GM19043 (cell line): Measurements from ENCODE around the gene VOPP1.

ENCODE experiments used
- ATAC-seq: cut with Tn5 transposase; IDR thresholded peaks from one replicate; pipeline ENCODE4 v1.9.1; 2021; ENCODE audit warnings: low read depth; ENCODE audit not compliant: unreplicated experiment

The VOPP1 gene

DNA sequence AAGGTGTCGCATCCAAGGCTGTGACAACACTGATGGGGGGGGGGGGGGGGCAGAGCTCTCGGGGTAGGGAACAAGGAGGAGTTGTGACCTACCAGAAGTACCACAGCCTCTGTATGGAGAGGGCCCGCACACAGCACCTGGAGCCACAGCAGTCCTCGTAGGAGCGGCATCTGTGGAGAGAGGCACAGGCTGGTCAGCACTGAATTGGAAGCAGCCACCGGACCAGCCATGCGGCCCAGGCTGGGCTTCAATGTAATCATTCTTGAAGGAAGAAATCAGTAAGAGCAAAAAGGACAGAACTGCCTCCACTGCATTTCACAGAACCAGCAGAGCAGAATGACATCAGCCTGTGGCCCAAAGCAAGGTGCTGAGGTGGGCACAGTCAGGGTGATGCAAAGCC is 74.8 kb downstream of the VOPP1 start:
- no peak for ATAC-seq

DNA sequence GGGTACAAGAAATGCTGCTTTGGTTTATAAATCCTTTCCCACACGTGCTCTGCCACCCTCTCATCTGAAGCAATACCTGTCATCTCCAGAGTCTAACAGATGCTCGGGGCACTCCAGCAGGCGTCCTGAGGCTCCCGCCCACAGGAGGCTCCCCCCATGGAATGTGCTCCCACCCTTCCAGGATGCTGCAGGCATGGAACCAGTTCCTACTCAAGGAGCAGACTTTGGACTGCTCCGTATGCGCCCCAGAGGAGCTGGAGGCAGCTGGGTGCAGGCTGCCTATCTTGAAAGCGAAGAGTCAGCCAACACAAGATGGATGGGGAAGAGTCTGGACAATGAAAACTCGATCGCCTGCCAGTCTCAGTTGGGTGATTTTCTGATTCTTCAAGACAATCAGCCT is 75.4 kb downstream of the VOPP1 start:
- ATAC-seq, result no peak

DNA sequence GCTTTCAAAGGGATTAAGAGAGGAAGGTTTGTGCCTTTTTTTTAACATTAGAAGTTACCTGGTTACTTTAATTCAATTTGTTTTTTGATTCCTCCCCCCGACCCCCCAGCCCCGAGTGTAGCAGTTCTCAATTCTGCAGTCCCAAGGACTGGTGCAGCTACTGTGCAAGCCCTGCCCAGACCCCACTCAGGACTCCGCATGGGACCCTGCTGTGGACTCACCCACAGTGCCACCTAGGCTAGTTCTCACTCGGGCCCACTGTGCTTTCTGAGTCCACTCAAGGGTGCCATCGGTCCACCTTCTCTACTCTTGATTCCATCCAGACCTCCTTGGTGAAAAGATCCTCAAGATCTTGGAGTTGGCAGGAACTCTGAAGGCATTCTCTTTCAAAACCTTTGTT is 77.4 kb downstream of the VOPP1 start:
- ATAC-seq, result no peak

DNA sequence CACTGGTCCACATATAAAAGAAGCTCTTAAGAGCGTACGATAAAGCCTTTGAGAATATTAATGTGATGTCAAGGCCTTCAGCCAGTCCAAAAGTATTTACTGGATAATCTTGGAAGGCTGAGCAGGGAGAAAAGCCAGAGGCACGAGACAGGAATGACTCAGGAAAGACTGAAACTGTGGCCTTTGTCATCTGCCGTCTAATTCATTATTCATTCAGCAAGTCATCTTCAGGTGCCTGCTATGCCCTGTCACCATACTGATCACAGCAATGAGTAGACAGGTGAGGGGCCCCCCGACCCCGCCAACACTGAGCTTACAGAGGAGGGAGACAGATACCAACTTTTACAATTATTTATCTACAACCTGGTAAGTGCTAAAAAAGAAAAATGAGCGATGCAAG is 78.9 kb downstream of the VOPP1 start:
- ATAC-seq, result no peak

DNA sequence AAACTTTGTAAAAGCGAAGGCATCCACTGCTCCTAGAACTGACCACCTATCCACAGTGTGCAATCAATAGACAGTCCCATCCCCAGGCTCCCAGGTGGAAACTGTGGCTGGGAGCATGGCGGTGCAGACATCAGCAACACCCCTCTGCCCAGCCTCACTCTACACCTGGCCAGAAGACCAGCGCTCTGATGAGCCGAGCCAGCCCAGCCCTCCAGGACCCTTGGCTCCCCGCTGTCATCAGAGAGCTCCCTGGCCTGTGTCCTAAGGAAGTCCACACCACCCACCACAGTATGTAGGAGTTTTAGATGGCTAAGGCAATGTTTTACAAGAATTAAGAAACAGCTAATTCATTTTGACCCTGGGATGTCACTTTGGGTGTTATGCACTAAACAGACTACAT is 81.0 kb downstream of the VOPP1 start:
- ATAC-seq, result no peak

DNA sequence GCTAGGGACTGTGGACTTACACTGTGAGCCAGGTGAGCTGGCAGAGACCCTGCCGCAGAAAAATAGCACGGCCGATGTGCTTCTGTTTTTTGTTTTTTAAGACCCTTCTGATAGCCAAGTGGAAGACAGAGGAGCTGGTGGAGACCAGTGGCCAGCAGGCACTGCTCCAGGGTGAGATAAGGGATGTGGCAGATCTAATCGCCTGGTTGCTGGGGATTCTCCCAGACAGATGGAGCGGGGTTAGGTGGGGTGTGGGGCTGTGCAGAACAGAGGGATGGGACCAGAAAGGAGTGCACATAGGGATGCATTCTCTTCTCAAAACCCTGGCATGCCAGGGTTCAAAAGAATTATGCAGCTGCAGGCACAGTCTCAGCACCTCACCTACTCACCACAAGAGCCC is 82.2 kb downstream of the VOPP1 start:
- no peak for ATAC-seq

DNA sequence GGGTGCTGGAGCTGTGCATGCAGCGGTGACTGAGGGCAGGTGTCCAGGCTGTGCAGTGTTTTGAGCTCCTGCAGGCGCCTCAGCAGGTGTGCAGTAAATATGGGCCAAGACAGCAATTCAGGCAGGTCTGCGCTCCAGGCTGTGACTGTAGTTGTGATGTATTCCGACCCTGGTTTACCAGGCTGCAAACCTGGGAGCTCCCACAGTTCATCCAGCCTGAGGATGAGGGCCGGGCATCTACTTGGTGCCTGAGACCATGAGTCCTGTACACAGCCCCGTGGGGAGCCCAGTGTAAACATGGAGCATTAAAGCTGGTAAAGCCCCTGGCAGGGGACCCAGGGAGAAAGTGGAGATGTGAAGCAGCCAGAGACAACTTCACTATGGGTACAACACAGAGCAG is 82.8 kb downstream of the VOPP1 start:
- no peak for ATAC-seq

DNA sequence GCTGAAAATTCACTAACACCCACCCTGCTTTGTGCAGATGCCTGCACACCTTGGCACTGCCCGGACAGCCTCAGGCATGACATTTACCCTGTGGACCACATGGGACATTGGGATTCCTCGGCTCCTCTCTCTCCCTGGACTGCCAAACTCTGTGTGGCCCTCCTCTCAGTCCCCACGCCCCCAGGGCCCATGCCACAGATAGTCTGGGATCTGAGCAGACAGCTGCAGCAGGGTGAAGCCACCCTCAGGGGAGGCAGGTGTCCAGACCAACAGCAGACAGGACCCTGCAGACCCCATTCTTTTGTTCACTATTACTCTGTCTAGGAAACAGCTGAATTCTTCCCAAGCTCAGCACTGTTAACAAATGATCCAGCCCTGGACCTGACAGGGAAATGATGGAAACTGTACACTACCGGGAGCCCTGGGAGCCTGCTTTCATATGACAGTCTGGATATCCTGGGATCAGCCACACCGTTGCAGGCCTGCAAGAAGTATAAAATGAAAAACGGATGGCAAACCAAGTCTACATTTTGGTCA is 83.4 kb downstream of the VOPP1 start:
- ATAC-seq, result no peak

DNA sequence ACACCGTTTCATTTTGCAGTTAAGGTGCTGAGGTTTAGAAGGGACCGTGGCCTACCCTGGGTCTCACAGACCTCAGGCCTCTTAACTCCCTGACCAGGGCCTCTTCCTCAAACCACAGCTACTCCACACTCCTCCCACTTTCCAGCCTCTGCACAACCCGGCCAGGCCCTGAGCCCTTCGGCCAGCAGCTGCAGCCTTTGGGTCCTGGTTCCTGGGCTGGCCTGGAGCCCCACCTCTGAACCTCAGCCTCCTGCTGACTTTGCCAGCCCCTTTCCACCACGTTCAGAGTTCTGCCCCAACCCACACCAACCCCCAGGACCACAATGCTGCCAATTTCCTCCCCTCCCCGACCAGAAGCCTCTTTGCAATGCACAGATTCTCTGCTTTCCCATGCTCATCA is 84.1 kb downstream of the VOPP1 start:
- ATAC-seq, result no peak

DNA sequence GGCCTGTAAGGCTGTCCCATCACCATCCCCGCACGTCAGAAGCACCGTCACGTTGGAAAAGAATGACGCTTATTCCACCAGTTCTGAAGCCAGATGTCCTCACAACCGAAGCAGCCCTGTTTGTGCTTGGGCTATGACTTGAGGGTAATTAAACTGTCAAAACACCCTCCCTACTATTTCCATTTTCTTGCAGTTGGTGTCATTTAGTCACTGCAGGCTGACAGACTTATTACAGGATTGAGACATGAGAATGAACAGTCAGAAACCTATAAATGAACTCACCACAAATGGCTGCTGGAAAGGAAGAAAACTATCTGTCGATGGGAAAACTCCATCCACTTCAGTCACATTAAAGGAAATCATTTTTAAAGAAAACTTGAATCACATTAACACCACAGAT is 85.3 kb downstream of the VOPP1 start:
- no peak for ATAC-seq

DNA sequence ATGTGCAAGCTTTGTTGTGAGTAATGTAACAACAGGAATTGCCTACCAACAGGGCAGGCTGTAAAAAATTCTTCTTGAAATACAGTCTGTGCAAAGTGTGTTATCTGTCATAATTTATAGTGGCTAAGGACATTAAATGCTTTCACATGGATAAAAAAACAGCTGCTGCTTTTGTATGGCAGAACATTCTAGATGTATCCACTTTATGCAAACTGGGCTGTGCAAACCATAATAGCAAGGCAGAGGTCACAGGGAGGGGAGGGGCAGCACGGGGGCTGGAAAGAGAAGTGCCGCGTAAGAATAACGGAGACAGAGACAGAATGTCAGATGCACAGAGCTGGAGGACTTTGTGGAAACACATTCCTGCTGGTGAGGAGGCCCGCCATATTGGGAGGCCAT is 86.1 kb downstream of the VOPP1 start:
- no peak for ATAC-seq

DNA sequence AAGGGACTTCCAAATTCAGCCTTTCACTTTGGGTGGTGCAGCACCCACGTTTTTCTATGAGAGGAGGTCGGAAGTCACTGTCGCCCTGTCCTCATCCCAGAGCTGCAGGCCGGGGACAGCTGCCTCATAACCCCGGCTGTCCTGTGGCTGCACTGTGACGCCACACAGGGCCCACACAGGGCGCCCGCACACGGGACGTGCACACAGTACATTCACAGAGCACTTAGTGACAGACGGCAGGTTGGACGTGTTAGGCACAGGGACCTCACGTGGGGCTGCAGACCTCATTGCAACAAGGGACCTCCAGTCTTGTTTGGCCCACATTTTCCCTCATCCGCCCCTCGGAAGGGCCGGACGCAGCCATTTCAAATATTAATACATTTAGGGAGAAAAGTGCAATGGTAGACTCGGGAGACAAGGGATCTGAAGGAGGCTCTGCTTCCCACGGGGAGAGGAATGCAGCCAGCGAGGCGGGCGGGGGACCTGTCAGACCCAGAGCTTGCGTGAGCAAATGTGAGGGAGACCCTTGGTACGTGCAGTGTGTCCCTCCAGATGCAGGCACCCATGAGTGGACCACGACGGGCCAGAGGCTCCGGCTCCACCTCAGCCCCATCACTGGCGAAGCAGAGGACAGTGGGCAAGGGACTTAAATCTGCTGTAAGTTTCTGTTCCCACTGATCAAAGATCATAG is 86.7 kb downstream of the VOPP1 start:
- ATAC-seq, result no peak

DNA sequence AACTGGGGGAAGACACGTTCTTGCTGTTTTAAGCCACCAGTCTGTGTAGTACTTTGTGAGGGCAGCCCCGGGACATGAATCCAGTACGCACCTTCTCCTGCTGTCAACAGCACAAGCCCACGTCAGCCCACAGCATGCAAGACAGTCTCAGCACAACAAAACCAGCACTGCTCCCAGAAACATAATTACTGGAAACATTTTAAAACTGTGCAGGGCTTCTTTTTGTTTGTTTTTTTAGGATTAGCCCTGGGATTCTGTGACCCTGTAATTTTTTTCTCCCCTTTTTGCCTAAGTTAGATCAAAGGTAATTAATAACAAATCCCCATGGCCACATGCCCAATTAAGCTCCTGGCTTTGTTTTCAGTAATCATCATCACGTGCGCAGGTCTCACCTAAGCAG is 87.5 kb downstream of the VOPP1 start:
- ATAC-seq, result no peak

DNA sequence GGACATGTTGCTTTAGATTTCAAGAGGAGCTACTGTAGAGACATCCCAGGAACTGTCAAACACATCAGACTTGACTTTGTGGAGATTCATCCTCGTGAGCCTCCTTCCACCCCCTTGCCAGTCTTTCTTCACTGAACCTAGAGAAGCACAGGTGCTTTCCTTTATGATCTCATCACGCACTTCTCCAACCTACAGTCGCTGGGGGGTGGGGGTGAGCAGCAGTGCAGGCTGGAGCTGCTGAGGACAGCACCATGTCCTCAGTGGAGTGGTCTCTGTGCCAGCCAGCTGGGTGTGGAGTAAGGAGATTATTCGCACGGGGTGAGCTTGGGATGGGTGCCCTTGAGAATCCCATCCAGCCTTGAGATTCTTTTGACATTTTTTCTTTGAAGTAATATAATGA is 88.1 kb downstream of the VOPP1 start:
- ATAC-seq, result no peak

DNA sequence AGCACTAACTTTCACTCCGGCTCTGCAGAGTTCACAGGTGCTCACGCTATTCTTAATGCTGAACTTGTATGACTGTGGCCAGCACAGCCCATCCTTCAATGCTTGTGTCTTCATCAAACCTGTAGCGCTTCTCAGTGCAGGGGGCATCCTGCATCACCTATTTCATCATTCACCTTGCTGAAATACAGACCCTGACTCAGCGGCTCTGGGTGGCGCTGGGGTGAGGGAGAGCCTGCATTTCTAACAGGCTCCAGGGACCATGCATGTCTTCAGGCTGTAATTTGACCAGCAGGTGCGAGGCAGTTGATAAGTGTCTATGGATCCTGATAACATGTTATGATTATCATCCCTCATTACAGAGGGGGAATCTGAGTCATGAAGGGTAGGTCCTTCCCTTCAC is 89.3 kb downstream of the VOPP1 start:
- ATAC-seq, result no peak

DNA sequence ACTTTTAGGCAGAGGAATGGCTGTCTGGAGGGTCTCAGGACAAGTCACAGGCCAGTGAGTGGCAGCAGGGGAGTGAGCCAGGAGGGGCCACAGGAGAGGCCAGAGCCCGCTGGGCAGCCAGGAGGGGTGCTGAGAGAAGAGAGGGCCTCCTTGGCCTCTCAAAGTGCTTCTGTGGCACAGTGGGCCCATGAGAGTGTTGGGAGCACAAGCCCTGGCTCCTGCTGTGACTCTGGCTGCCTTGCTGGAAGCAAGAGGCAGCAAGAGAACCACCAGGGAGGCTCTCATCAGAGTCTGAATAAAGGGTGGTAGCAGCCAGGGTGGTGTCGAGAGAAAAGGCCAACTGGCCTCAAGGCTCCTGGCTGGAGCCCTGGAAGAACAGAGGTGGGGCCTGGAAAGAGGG is 91.1 kb downstream of the VOPP1 start:
- no peak for ATAC-seq

DNA sequence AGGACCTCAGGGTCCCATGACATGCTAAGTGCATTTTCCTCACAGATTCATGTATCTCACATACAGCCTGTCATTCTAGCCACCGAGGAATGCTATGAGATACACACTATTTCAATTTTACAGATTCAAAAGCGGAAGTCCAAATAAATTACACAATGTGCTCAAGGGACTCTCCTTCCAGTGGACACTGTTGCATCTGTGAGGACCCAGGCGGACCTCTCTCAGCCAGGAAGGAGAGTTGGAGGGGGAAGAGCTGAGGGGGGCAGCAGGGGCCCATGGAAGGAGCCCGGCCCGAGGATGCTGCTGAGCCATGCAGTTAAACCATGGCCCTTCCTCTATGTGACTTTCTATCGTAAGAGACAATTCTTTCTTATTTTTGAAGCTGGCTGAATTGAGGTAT is 93.6 kb downstream of the VOPP1 start:
- no peak for ATAC-seq

DNA sequence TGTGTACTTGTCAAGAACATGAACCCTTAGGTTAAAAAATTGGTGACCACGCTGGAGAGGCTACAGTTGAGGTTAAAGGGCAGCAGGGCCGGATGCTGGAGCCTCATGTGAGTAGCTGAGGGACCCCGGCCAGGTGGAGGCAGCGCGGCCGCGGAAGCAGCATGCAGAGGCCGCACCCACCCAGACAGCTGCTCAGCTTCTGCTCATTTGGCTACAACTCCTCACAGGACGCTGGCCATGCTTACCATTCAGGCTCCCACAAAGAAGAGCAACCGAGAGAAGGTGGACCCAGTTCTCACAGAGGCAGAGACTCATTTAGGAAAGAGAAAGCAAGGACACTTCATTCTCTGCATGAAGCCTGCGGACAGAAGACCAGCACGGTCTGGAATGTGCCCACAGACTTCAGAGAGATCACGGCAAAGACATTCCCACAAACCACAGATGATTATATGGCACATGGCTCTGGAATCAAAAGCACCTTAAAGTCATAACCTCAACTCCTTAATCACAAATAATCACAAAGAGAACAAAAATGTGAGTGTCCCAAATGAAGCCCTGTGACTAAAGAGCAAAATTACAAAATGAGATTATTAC is 94.4 kb downstream of the VOPP1 start:
- no peak for ATAC-seq

DNA sequence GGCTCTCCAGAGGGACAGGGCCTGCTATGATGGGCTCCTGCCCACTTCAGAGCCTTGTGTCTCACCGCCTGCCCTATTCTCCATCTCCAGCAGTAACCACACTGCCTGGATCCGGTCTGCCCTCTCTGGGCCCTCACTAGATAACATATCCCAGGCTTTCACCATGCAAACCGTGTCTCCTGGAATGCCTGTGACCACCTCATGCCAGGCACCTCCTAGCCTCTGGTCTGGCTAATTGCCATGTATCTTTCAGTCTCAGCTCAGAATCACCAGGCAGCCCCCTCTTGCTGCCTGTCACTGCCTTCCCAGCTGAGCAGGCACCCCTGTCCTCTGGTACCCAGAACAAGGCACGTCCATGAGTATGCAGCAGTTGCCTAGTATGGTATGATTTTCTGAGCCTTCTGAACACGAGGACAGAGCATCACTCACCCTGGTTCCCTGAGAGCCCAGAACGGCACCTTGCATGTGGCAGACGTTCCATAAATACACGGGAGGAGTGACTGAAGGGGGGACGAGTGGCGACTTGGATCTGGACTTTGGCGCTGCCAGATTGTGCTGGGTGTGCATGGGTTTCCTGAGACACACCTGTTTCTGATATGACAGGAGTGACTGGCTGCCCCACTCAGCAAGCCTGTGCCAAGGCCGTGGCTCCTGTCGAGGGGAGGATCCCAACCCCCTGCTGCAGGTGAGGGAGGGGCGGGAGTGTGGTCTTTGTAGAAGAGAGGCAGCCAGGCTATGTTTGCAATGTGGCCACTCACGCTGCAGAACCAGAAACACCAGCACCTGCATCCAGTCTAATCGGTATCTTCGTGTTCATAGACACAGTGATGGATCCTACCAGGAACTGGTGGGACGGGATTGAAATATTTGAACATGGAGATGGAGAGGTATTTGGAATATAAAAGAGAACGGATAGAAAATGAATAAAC is 95.2 kb downstream of the VOPP1 start:
- no peak for ATAC-seq

DNA sequence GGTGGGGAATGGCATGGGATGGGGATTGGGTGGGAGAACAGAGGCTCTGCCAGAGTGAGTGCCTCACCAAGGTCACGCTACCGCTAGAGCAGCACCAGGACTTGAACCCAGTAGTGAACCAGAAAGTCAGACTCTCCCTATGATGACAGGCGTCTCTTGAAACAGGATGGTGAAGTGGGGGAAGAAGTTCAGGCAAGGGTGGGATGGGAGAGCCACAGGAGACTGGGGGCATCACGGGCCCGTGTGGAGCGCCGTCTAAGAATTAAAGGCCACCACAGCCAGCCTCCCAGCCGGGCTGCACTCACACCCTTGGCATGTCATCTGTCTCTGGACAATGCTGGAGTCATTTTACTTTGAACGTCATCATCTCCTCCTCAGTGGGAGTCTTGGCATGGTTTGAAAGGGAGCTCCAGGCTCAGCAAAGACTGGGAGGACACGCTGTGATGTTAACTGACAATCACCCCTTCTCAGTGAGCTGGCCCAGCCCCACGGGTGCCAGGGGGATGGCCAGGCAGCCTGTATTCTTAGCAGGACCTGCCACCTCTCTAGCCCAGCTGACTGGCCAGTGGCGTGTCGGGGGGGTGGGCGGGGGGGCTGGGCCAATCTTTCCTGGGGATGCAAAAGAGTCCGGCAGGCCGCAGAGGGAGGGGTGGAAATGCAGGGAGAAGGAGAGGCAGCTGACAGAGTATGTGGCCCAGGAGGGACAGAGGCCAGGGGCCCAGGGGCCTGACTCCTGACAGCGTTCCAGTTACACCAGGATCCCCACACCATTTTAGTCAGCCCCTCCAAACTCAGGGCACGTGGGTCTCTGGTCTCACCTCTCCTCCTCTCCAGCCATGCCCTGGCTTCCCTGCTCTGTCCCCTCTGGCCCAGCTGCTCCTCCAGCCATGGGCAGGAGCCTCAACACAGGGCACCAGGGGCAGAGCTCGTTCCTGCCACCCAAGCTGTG is 96.2 kb downstream of the VOPP1 start:
- ATAC-seq, result no peak
